ENCODE measurements around the gene MED13.

MED13 gene

GRCh38 chr17:62064791-62065563 lies at the start of gene MED13:
TSS of gene MED13 (minus strand) at chr17:62065278. CDS start at chr17:62065205, 73 bp downstream.
- Histone ChIP-seq H3K9me3 (ENCODE audit: control insufficient read depth, low read length) (no peaks in the 10 kb centered on the region), H3K27me3 (replicated peaks; ENCODE audit: control insufficient read depth, insufficient read depth, low read length) (no peaks in the 10 kb centered on the region), H3K4me1 (ENCODE audit: control insufficient read depth, insufficient read depth, low read length) (peaks cover 20% of the 10 kb centered on the region), H3K9ac (ENCODE audit: low read length) (peak within 1 kb of the TSS; percentile 98), H3K36me3 (ENCODE audit: control insufficient read depth, insufficient read depth, low read length, severe bottlenecking) (peaks cover 13% of the 10 kb centered on the region), H3K4me3 (ENCODE audit: low read length) (peak within 1 kb of the TSS; percentile 95)
- DNase-seq (ENCODE audit: low read depth), result peak; percentile 85

GRCh38 chr17:62112229-62112628 lies 47.2 kb upstream of the MED13 start:
- H3K9ac ChIP-seq (ENCODE audit: low read length), result no peak overlapping the region
- H3K27me3 ChIP-seq (replicated peaks; ENCODE audit: control insufficient read depth, insufficient read depth, low read length), result peaks cover 4% of the 10 kb centered on the region
- no peaks in the 10 kb centered on the region for H3K9me3 ChIP-seq (ENCODE audit: control insufficient read depth, low read length)
- H3K4me1 ChIP-seq (ENCODE audit: control insufficient read depth, insufficient read depth, low read length), result no peaks in the 10 kb centered on the region
- no peak overlapping the region for H3K4me3 ChIP-seq (ENCODE audit: low read length)
- H3K36me3 ChIP-seq (ENCODE audit: control insufficient read depth, insufficient read depth, low read length, severe bottlenecking), result no peaks in the 10 kb centered on the region
- DNase-seq (ENCODE audit: low read depth), result no peak

GRCh38 chr17:62111562-62112171 lies 46.6 kb upstream of the MED13 start:
- Histone ChIP-seq H3K27me3 (replicated peaks; ENCODE audit: control insufficient read depth, insufficient read depth, low read length) (peaks cover 4% of the 10 kb centered on the region), H3K4me1 (ENCODE audit: control insufficient read depth, insufficient read depth, low read length) (no peaks in the 10 kb centered on the region), H3K4me3 (ENCODE audit: low read length) (no peak overlapping the region), H3K9me3 (ENCODE audit: control insufficient read depth, low read length) (no peaks in the 10 kb centered on the region), H3K36me3 (ENCODE audit: control insufficient read depth, insufficient read depth, low read length, severe bottlenecking) (no peaks in the 10 kb centered on the region), H3K9ac (ENCODE audit: low read length) (no peak overlapping the region)
- no peak for DNase-seq (ENCODE audit: low read depth)

GRCh38 chr17:62110923-62111484 lies 45.9 kb upstream of the MED13 start:
- DNase-seq (ENCODE audit: low read depth), result no peak
- Histone ChIP-seq H3K9ac (ENCODE audit: low read length) (no peak overlapping the region), H3K9me3 (ENCODE audit: control insufficient read depth, low read length) (no peaks in the 10 kb centered on the region), H3K36me3 (ENCODE audit: control insufficient read depth, insufficient read depth, low read length, severe bottlenecking) (no peaks in the 10 kb centered on the region), H3K4me1 (ENCODE audit: control insufficient read depth, insufficient read depth, low read length) (no peaks in the 10 kb centered on the region), H3K4me3 (ENCODE audit: low read length) (no peak overlapping the region), H3K27me3 (replicated peaks; ENCODE audit: control insufficient read depth, insufficient read depth, low read length) (peaks cover 10% of the 10 kb centered on the region)

GRCh38 chr17:62109924-62110323 lies 44.8 kb upstream of the MED13 start:
- Histone ChIP-seq H3K4me3 (ENCODE audit: low read length) (no peak overlapping the region), H3K9me3 (ENCODE audit: control insufficient read depth, low read length) (no peaks in the 10 kb centered on the region), H3K27me3 (replicated peaks; ENCODE audit: control insufficient read depth, insufficient read depth, low read length) (peaks cover 18% of the 10 kb centered on the region), H3K4me1 (ENCODE audit: control insufficient read depth, insufficient read depth, low read length) (no peaks in the 10 kb centered on the region), H3K36me3 (ENCODE audit: control insufficient read depth, insufficient read depth, low read length, severe bottlenecking) (no peaks in the 10 kb centered on the region), H3K9ac (ENCODE audit: low read length) (no peak overlapping the region)
- DNase-seq (ENCODE audit: low read depth), result no peak

GRCh38 chr17:62109378-62109902 lies 44.4 kb upstream of the MED13 start:
- H3K9me3 ChIP-seq (ENCODE audit: control insufficient read depth, low read length), result no peaks in the 10 kb centered on the region
- peaks cover 18% of the 10 kb centered on the region for H3K27me3 ChIP-seq (replicated peaks; ENCODE audit: control insufficient read depth, insufficient read depth, low read length)
- H3K9ac ChIP-seq (ENCODE audit: low read length), result no peak overlapping the region
- H3K36me3 ChIP-seq (ENCODE audit: control insufficient read depth, insufficient read depth, low read length, severe bottlenecking), result no peaks in the 10 kb centered on the region
- peak; percentile 55 for DNase-seq (ENCODE audit: low read depth)
- H3K4me1 ChIP-seq (ENCODE audit: control insufficient read depth, insufficient read depth, low read length), result no peaks in the 10 kb centered on the region
- H3K4me3 ChIP-seq (ENCODE audit: low read length), result no peak overlapping the region

- H3K9ac ChIP-seq (ENCODE audit: low read length), result no peak overlapping the region
- DNase-seq (ENCODE audit: low read depth), result no peak
- H3K9me3 ChIP-seq (ENCODE audit: control insufficient read depth, low read length), result no peaks in the 10 kb centered on the region
- H3K4me3 ChIP-seq (ENCODE audit: low read length), result no peak overlapping the region
- no peaks in the 10 kb centered on the region for H3K4me1 ChIP-seq (ENCODE audit: control insufficient read depth, insufficient read depth, low read length)
- no peaks in the 10 kb centered on the region for H3K36me3 ChIP-seq (ENCODE audit: control insufficient read depth, insufficient read depth, low read length, severe bottlenecking)
- H3K27me3 ChIP-seq (replicated peaks; ENCODE audit: control insufficient read depth, insufficient read depth, low read length), result peaks cover 18% of the 10 kb centered on the region
These were observed 40.8 kb upstream of the MED13 start for GRCh38 chr17:62105861-62106260.

- DNase-seq (ENCODE audit: low read depth), result no peak
- no peaks in the 10 kb centered on the region for H3K9me3 ChIP-seq (ENCODE audit: control insufficient read depth, low read length)
- no peak overlapping the region for H3K4me3 ChIP-seq (ENCODE audit: low read length)
- H3K9ac ChIP-seq (ENCODE audit: low read length), result no peak overlapping the region
- peaks cover 21% of the 10 kb centered on the region for H3K27me3 ChIP-seq (replicated peaks; ENCODE audit: control insufficient read depth, insufficient read depth, low read length)
- no peaks in the 10 kb centered on the region for H3K4me1 ChIP-seq (ENCODE audit: control insufficient read depth, insufficient read depth, low read length)
- no peaks in the 10 kb centered on the region for H3K36me3 ChIP-seq (ENCODE audit: control insufficient read depth, insufficient read depth, low read length, severe bottlenecking)
These were observed 40.3 kb upstream of the MED13 start for GRCh38 chr17:62105357-62105756.

- Histone ChIP-seq H3K4me3 (ENCODE audit: low read length) (no peak overlapping the region), H3K4me1 (ENCODE audit: control insufficient read depth, insufficient read depth, low read length) (no peaks in the 10 kb centered on the region), H3K9ac (ENCODE audit: low read length) (no peak overlapping the region), H3K27me3 (replicated peaks; ENCODE audit: control insufficient read depth, insufficient read depth, low read length) (peaks cover 25% of the 10 kb centered on the region), H3K36me3 (ENCODE audit: control insufficient read depth, insufficient read depth, low read length, severe bottlenecking) (no peaks in the 10 kb centered on the region), H3K9me3 (ENCODE audit: control insufficient read depth, low read length) (no peaks in the 10 kb centered on the region)
- no peak for DNase-seq (ENCODE audit: low read depth)
These were observed 36.4 kb upstream of the MED13 start for GRCh38 chr17:62101515-62101914.

GRCh38 chr17:62101090-62101489 lies 36.0 kb upstream of the MED13 start:
- Histone ChIP-seq H3K4me1 (ENCODE audit: control insufficient read depth, insufficient read depth, low read length) (no peaks in the 10 kb centered on the region), H3K27me3 (replicated peaks; ENCODE audit: control insufficient read depth, insufficient read depth, low read length) (peaks cover 21% of the 10 kb centered on the region), H3K9me3 (ENCODE audit: control insufficient read depth, low read length) (no peaks in the 10 kb centered on the region), H3K9ac (ENCODE audit: low read length) (no peak overlapping the region), H3K36me3 (ENCODE audit: control insufficient read depth, insufficient read depth, low read length, severe bottlenecking) (no peaks in the 10 kb centered on the region), H3K4me3 (ENCODE audit: low read length) (no peak overlapping the region)
- no peak for DNase-seq (ENCODE audit: low read depth)

GRCh38 chr17:62100055-62100454 lies 35.0 kb upstream of the MED13 start:
- Histone ChIP-seq H3K4me3 (ENCODE audit: low read length) (no peak overlapping the region), H3K9me3 (ENCODE audit: control insufficient read depth, low read length) (no peaks in the 10 kb centered on the region), H3K36me3 (ENCODE audit: control insufficient read depth, insufficient read depth, low read length, severe bottlenecking) (no peaks in the 10 kb centered on the region), H3K27me3 (replicated peaks; ENCODE audit: control insufficient read depth, insufficient read depth, low read length) (peaks cover 13% of the 10 kb centered on the region), H3K4me1 (ENCODE audit: control insufficient read depth, insufficient read depth, low read length) (no peaks in the 10 kb centered on the region), H3K9ac (ENCODE audit: low read length) (no peak overlapping the region)
- DNase-seq (ENCODE audit: low read depth), result no peak

All from adipocyte (in vitro differentiated cells).